ENCODE results near the gene ZNF283.
"Not testable (repeated sequence)": the region's sequence is repeated elsewhere in the genome, so short reads cannot be mapped to it uniquely, and the experiment has no call there.

The ZNF283 gene

GRCh38 chr19:43802216-43802951 is 24.7 kb upstream of the ZNF283 start, which contains the start of gene LYPD5:
TSS of gene LYPD5 (minus strand) at chr19:43802447. CDS start at chr19:43802380, 67 bp downstream.
- DNase-seq = no peak

GRCh38 chr19:43804432-43804831 is 22.7 kb upstream of the ZNF283 start:
- DNase-seq = no peak

GRCh38 chr19:43806401-43806800 is 20.7 kb upstream of the ZNF283 start:
- DNase-seq = not testable (repeated sequence)

- no peak for DNase-seq
Observed at GRCh38 chr19:43806848-43807247, 20.3 kb upstream of the ZNF283 start.

- no peak for DNase-seq
Observed at GRCh38 chr19:43807651-43808050, 19.5 kb upstream of the ZNF283 start.

- peak; percentile 21 for DNase-seq
Observed at GRCh38 chr19:43809762-43810696, 17.1 kb upstream of the ZNF283 start.

GRCh38 chr19:43811837-43812236 is 15.3 kb upstream of the ZNF283 start:
- DNase-seq = no peak

- DNase-seq = no peak
Observed at GRCh38 chr19:43812259-43812658, 14.9 kb upstream of the ZNF283 start.

- DNase-seq = no peak
Observed at GRCh38 chr19:43812688-43813087, 14.4 kb upstream of the ZNF283 start.

GRCh38 chr19:43814663-43815352 is 12.3 kb upstream of the ZNF283 start:
- no peak for DNase-seq

- DNase-seq = not testable (repeated sequence)
Observed at GRCh38 chr19:43817454-43817853, 9.7 kb upstream of the ZNF283 start.

GRCh38 chr19:43818500-43818899 is 8.6 kb upstream of the ZNF283 start:
- DNase-seq = no peak

- no peak for DNase-seq
Observed at GRCh38 chr19:43820098-43820883, 6.8 kb upstream of the ZNF283 start.

GRCh38 chr19:43820884-43821215 is 6.3 kb upstream of the ZNF283 start:
- DNase-seq = no peak

- not testable (repeated sequence) for DNase-seq
Observed at GRCh38 chr19:43823856-43824255, 3.3 kb upstream of the ZNF283 start.

GRCh38 chr19:43824572-43824971 is 2.5 kb upstream of the ZNF283 start:
- DNase-seq = not testable (repeated sequence)

- no peak for DNase-seq
Observed at GRCh38 chr19:43839139-43839538, 12.0 kb downstream of the ZNF283 start.

- no peak for DNase-seq
Observed at GRCh38 chr19:43842007-43842406, 14.9 kb downstream of the ZNF283 start.

- DNase-seq = no peak
Observed at GRCh38 chr19:43847246-43847645, 20.1 kb downstream of the ZNF283 start.

- no peak for DNase-seq
Observed at GRCh38 chr19:43847884-43848283, 20.8 kb downstream of the ZNF283 start.

- DNase-seq = no peak
Observed at GRCh38 chr19:43848821-43849220, 21.7 kb downstream of the ZNF283 start.

- DNase-seq = no peak
Observed at GRCh38 chr19:43858174-43858573, 31.1 kb downstream of the ZNF283 start.

- not testable (repeated sequence) for DNase-seq
Observed at GRCh38 chr19:43866923-43867322, 39.8 kb downstream of the ZNF283 start.
